ENCODE measurements around the gene LCE1C.

Gene LCE1C

DNA sequence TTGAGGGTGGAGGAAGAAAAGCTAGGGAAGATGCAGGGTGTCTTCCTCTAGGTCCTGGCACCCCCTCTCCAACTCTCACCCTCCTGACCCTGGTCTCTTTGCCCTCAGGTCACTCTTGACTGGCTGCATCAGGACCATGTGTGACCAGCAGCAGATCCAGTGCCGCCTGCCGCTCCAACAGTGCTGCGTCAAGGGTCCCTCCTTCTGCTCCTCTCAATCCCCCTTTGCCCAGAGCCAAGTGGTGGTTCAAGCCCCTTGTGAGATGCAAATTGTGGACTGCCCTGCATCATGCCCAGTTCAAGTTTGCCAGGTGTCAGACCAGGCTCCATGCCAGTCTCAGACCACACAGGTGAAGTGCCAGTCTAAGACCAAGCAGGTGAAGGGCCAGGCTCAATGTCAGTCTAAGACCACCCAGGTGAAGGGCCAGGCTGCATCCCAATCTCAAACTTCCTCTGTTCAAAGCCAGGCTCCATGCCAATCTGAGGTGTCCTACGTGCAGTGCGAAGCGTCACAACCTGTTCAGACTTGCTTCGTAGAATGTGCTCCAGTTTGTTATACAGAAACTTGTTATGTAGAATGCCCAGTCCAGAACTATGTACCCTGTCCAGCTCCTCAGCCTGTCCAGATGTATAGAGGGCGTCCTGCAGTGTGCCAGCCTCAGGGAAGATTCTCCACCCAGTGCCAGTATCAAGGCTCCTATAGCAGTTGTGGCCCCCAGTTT is 46.8 kb downstream of the LCE1C start:
- no peak for DNase-seq (ENCODE audit: low spot score)

- no peak for DNase-seq (ENCODE audit: low spot score)
Measured at GRCh38 chr1:152758636-152759035, 47.8 kb downstream of the LCE1C start.

DNA sequence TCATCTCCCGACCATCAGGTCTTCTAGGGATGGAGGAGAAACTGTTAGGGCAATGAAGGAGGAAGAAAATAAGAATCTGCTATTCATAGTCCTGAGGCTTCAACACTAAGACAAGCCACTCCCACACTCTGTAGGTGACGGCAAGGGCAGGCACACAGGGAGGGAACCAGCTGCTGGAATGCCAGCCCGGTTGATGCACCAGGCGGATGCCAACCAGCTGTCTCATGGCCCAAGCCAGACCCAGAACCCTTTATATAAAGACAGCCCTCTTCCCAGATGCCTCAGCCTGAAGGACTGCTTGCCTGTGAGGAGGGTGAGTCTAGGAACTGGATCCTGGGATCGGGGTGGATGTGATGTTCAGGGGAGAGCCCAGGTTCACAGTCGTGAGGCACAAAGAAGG is 48.7 kb downstream of the LCE1C start, which contains the start of gene KPRP:
Gene KPRP (plus strand): TSS at position 279 of the 400 bp plus-strand sequence. CDS start 1,564 bp downstream, outside the sequence.
- DNase-seq (ENCODE audit: low spot score): no peak

DNA sequence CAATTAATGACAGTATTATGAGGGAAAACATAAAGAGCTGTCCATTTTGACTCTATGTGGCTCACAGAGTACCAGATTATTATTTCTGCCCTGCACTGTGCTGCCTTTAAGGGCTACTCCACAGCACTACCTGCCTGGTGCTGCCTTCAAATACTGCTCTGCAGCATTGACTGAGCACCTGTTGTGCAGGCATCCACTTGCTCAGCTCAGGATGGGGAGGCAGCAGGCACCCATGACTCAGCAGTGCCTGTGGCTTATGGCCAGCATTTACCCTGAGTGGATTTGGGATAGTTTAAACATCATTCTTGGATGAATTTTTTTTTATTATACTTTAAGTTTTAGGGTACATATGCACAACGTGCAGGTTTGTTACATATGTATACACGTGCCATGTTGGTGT is 49.6 kb downstream of the LCE1C start:
- DNase-seq (ENCODE audit: low spot score): no peak
